Measurements from ENCODE around the gene DPP6.

DNA sequence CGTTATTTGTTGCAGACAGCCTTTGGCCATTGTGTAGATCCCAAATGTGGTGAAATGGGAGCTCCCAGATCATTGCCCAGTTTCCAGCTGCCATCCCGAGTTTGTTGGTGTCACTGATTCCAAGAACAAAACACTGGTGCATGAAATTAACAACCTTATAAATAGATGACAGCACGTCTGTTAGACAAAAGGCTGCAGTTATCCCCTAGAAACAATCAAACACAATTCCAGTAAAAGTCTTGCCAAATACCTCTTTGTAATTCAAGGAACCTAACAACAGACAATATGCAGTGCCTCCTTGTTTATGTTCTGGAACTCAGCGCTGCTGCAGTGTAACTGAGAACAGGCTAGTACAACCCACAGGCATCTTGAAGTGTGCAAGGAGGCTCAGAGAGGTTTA is 546.2 kb downstream of the DPP6 start:
- TF ChIP-seq, protein P1, sequence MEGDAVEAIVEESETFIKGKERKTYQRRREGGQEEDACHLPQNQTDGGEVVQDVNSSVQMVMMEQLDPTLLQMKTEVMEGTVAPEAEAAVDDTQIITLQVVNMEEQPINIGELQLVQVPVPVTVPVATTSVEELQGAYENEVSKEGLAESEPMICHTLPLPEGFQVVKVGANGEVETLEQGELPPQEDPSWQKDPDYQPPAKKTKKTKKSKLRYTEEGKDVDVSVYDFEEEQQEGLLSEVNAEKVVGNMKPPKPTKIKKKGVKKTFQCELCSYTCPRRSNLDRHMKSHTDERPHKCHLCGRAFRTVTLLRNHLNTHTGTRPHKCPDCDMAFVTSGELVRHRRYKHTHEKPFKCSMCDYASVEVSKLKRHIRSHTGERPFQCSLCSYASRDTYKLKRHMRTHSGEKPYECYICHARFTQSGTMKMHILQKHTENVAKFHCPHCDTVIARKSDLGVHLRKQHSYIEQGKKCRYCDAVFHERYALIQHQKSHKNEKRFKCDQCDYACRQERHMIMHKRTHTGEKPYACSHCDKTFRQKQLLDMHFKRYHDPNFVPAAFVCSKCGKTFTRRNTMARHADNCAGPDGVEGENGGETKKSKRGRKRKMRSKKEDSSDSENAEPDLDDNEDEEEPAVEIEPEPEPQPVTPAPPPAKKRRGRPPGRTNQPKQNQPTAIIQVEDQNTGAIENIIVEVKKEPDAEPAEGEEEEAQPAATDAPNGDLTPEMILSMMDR (IDR thresholded peaks at IDR 0.05), result no peak
- TF ChIP-seq EP300 (IDR thresholded peaks at IDR 0.05), result no peak
- TF ChIP-seq POLR2A (IDR thresholded peaks at IDR 0.05), result no peak

Measured in tibial nerve (tissue), 4 donors.